GM21825 (cell line): ENCODE measurements around the gene ZNF576.
"Not testable (repeated sequence)": the region's sequence is repeated elsewhere in the genome, so short reads cannot be mapped to it uniquely, and the experiment has no call there.

Experiments used
- ATAC-seq: cut with Tn5 transposase; IDR thresholded peaks from one replicate; pipeline ENCODE4 v1.9.1; 2021; ENCODE audit warnings: mild to moderate bottlenecking, moderate library complexity; ENCODE audit not compliant: unreplicated experiment

ZNF576 gene

DNA sequence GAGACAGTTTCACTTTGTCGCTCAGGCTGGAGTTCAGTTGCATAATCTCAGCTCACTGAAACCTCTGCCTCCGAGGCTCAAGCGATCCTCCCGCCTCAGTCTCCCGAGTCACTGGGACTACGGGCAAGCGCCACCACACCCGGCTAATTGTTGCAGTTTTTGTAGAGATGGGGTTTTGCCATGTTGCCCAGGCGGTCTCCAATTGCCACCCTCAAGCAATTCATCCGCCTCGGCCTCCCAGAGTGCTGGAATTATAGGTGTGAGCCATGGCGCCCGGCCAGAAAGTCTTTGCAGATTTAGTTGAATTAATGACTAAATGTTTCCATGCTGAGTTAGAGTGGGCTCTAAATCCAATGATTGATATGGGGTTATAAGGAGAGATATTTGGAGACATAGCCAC, 47.8 kb downstream of the ZNF576 start:
- ATAC-seq = no peak

DNA sequence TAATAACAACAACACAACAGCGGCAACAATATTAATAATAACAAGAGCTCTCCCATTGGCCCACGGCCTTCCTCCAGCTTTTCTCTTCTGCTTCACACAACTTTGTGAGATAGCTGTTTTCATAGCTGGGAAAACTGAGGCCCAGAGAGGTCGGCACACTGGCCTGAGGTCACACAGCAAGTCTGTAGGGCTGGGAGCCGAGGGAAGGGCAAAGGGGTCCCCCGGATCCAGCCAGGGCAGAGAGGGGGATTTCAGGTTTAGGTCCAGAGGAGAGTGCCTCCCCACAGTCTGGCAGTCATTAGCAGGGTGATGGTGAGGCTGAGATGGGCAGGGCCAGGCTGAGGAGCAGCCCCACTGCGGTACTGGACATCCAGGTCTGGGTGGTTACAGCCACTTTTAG, 52.2 kb downstream of the ZNF576 start:
- no peak for ATAC-seq

DNA sequence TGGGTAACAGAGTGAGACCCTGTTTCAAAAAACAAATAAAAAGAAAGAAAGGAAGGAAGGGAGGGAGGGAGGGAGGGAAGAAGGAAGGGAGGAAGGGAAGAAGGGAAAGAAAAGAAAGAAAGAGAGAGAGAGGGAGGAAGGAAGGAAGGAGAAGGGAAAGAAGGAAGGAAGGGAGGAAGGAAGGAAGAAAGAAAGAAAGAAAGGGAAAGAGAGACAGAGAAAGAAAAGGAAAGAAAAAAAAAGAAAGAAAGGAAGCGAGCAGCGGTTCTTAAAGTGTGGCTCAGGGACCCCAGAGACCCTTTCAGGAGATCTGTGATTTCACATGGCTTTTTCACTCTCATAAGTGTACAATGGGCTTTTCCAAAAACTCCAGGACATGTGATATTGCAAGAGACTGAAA, 53.1 kb downstream of the ZNF576 start:
- no peak for ATAC-seq

DNA sequence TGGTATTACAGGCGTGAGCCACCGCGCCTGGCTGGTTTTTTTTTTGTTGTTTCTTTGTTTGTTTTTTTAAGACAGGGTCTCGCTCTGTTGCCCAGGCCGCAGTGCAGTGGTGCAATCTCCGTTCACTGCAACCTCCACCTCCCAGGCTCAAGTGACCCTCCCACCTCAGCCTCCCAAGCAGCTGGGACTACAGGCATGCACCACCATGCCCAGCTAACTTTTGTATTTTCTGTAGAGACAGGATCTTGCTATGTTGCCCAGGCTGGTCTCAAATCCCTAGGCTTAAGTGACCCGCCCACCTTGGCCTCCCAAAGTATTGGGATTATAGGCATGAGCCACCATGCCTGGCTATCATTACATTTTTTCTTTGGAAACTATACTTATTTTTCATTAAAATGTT, 53.9 kb downstream of the ZNF576 start:
- not testable (repeated sequence) for ATAC-seq
